Astrocyte of the cerebellum (primary cell): ENCODE measurements around the gene ZNF394.
A peak's percentile ranks its signal among the peaks of the same experiment; 100 is the strongest.

Experiments
- DNase-seq: peaks from one replicate; pipeline ENCODE4 v3.0.0-alpha.2; 2011; ENCODE audit warnings: low read depth
- H3K4me3 ChIP-seq: 2 replicates; pipeline ENCODE4 v1.5.1; 2011; ENCODE audit warnings: mild to moderate bottlenecking, low read depth, low read length, moderate library complexity
- CTCF ChIP-seq: IDR thresholded peaks from 2 replicates; pipeline ENCODE4 v1.5.1; 2012; ENCODE audit warnings: low read length, low read depth, moderate library complexity, mild to moderate bottlenecking; ENCODE audit errors: missing control alignments
- in situ Hi-C: cut with HindIII; loops from 2 replicates; pipeline ENCODE4 v1.10.0; 2017; ENCODE audit warnings: low sequenced_read_pairs

ZNF394 gene

GRCh38 chr7:99539213-99539811, 39.2 kb upstream of the ZNF394 start:
- H3K4me3 ChIP-seq: no peak overlapping the region
- no peak for DNase-seq
- TF ChIP-seq CTCF: no peak
- in situ Hi-C loops: no loop called here

GRCh38 chr7:99535667-99536066, 35.6 kb upstream of the ZNF394 start:
- no peak for DNase-seq
- in situ Hi-C loops: no loop called here
- H3K4me3 ChIP-seq: no peak overlapping the region
- TF ChIP-seq CTCF: no peak

- H3K4me3 ChIP-seq: no peak overlapping the region
- DNase-seq: no peak
- no peak for TF ChIP-seq CTCF
- in situ Hi-C loops: no loop called here
These were observed 31.3 kb upstream of the ZNF394 start for GRCh38 chr7:99531354-99531765.

- in situ Hi-C loops: no loop called here
- DNase-seq: no peak
These were observed 25.8 kb upstream of the ZNF394 start for GRCh38 chr7:99525713-99526440.

GRCh38 chr7:99521399-99521798, 21.3 kb upstream of the ZNF394 start:
- TF ChIP-seq CTCF: no peak
- in situ Hi-C loops: no loop called here
- H3K4me3 ChIP-seq: no peak overlapping the region
- DNase-seq: no peak

More at GRCh38 chr7:99525713-99526440, 25.8 kb upstream of the ZNF394 start:
- TF ChIP-seq CTCF: peak; percentile 17
- no peak overlapping the region for H3K4me3 ChIP-seq

- TF ChIP-seq CTCF: no peak
- in situ Hi-C loops: no loop called here
- no peak overlapping the region for H3K4me3 ChIP-seq
- no peak for DNase-seq
These were observed 14.0 kb upstream of the ZNF394 start for GRCh38 chr7:99514050-99514449.

GRCh38 chr7:99505324-99505662, 5.2 kb upstream of the ZNF394 start:
- H3K4me3 ChIP-seq: peak overlapping the region; percentile 90
- in situ Hi-C loops: no loop called here
- no peak for DNase-seq
- TF ChIP-seq CTCF: no peak
